Endothelial cell of umbilical vein (primary cell): Measurements from ENCODE around the gene GSX2. TPM values are rescaled to one million over a fixed set of nuclear protein-coding genes. Genes with fewer than 3 reads are reported as not detected.
"Not testable (repeated sequence)": the region's sequence is repeated elsewhere in the genome, so short reads cannot be mapped to it uniquely, and the experiment has no call there.

Experiments used
- BruUV-seq: library from RNA; stranded (reverse); fragments of 400-500 nt; replicated peaks from 2 replicates; lab custom pipeline; 2021; lab: Mats Ljungman, UMichigan
- CTCF ChIA-PET: fragments of 300-600, 350-600 bp; sonication (Branson Sonifier 250); formaldehyde crosslinking; loops from one replicate; lab custom pipeline; 2021; ENCODE audit warnings: antibody characterized with exemption, inconsistent platforms; lab: Charles Lee
- POLR2A ChIA-PET: fragments of 300-600, 350-600 bp; sonication (Branson Sonifier 250); formaldehyde crosslinking; loops from one replicate; lab custom pipeline; 2021; ENCODE audit warnings: antibody characterized with exemption, inconsistent platforms; lab: Charles Lee
- DNase-seq: peaks from one replicate; pipeline ENCODE4 v3.0.0-alpha.2; 2011; ENCODE audit warnings: low read depth, low spot score
- FAIRE-seq: peaks from 2 replicates; lab custom pipeline; 2011; peaks lifted over from hg19 to GRCh38; lab: Jason Lieb, UNC
- H2AFZ ChIP-seq: 2 replicates; pipeline ENCODE4 v1.6.0; 2012; ENCODE audit warnings: low read depth, low read length, control low read depth, inconsistent platforms
- H3K27ac ChIP-seq: 2 replicates; pipeline ENCODE4 v1.5.1; 2011; ENCODE audit warnings: low read depth, mild to moderate bottlenecking, control low read depth, low read length, moderate library complexity; ENCODE audit not compliant: insufficient read depth
- H3K27me3 ChIP-seq, 2 experiments: 2 replicates each; pipeline versions ENCODE4 v1.6.0 to v1.6.1; 2011; ENCODE audit warnings: low read length in 2 of 2, mixed read lengths in 1 of 2; ENCODE audit not compliant: control insufficient read depth in 2 of 2, insufficient read depth in 2 of 2
- H3K36me3 ChIP-seq, 2 experiments: 2 replicates in 1 of 2; 3 replicates in 1 of 2; pipeline ENCODE4 v1.5.1; 2011; ENCODE audit warnings: low read length in 2 of 2, mild to moderate bottlenecking in 1 of 2, moderate library complexity in 1 of 2; ENCODE audit not compliant: control insufficient read depth in 2 of 2, insufficient read depth in 2 of 2; ENCODE audit errors: extremely low read depth in 1 of 2
- H3K4me1 ChIP-seq: 3 replicates; pipeline ENCODE4 v1.5.1; 2011; ENCODE audit warnings: mild to moderate bottlenecking, low read length; ENCODE audit not compliant: control insufficient read depth, insufficient read depth; ENCODE audit errors: extremely low read depth
- H3K4me2 ChIP-seq: 2 replicates; pipeline ENCODE4 v1.6.1; 2011; ENCODE audit warnings: low read length, control low read depth, mixed read lengths; ENCODE audit not compliant: insufficient read depth
- H3K4me3 ChIP-seq, 3 experiments: fragments of 200-600 bp in 1 of 3; sonication (generic), shearing (Covaris generic) in 1 of 3; replicated peaks in 1 of 3; 2 replicates each; pipeline ENCODE4 v1.5.1; 2011 to 2016; ENCODE audit warnings: control low read depth in 3 of 3, low read length in 3 of 3, mild to moderate bottlenecking in 2 of 3, inconsistent platforms in 1 of 3, low read depth in 1 of 3, moderate library complexity in 1 of 3; ENCODE audit not compliant: insufficient read depth in 1 of 3
- H3K79me2 ChIP-seq: 2 replicates; pipeline ENCODE4 v1.6.0; 2012; ENCODE audit warnings: low read length, inconsistent platforms; ENCODE audit not compliant: control insufficient read depth, insufficient read depth
- H3K9ac ChIP-seq: replicated peaks from 2 replicates; pipeline ENCODE3; 2011; ENCODE audit warnings: low read length, control low read depth; ENCODE audit not compliant: insufficient read depth; ENCODE audit errors: extremely low read depth
- H3K9me1 ChIP-seq: replicated peaks from 3 replicates; pipeline ENCODE4 v1.6.0; 2011; ENCODE audit warnings: mild to moderate bottlenecking, low read length; ENCODE audit not compliant: control insufficient read depth, insufficient read depth; ENCODE audit errors: extremely low read depth
- H3K9me3 ChIP-seq: replicated peaks from 2 replicates; pipeline ENCODE4 v1.5.1; 2012; ENCODE audit warnings: low read length, inconsistent platforms; ENCODE audit not compliant: control insufficient read depth, insufficient read depth
- H4K20me1 ChIP-seq: replicated peaks from 2 replicates; pipeline ENCODE3; 2011; ENCODE audit warnings: mild to moderate bottlenecking, low read length; ENCODE audit not compliant: control insufficient read depth, insufficient read depth; ENCODE audit errors: extremely low read depth
- dilution Hi-C: fragments of 300-500 bp; cut with MboI; formaldehyde crosslinking; loops from one replicate; pipeline ENCODE4 v1.15.0; 2019; ENCODE audit warnings: low sequenced_read_pairs; ENCODE audit not compliant: extremely low pct_ligation_motif_present
- intact Hi-C: fragments of 100-400 bp; cut with micrococcal nuclease; formaldehyde crosslinking; loops from one replicate; pipeline ENCODE4 v1.10.0; 2022
- polyA plus RNA-seq, 4 experiments: library from polyadenylated mRNA; depleted of rRNA in 3 of 4; stranded (reverse) in 3 of 4; unstranded in 1 of 4; fragments of >200 nt; gene quantifications; 2 replicates each; pipeline versions ENCODE4 v1.2.1 to v1.2.3, GENCODE V29; 2011 to 2012; ENCODE audit warnings: missing spikeins in 1 of 4
- total RNA-seq: library from RNA; stranded (reverse); gene quantifications from 2 replicates; pipeline ENCODE4 v1.2.3, GENCODE V29; 2021

The GSX2 gene
- total and polyA plus RNA-seq, 2 donors (not counting 3 experiments of a cell fraction or from before 2014, with no cell fraction given) = not detected

DNA sequence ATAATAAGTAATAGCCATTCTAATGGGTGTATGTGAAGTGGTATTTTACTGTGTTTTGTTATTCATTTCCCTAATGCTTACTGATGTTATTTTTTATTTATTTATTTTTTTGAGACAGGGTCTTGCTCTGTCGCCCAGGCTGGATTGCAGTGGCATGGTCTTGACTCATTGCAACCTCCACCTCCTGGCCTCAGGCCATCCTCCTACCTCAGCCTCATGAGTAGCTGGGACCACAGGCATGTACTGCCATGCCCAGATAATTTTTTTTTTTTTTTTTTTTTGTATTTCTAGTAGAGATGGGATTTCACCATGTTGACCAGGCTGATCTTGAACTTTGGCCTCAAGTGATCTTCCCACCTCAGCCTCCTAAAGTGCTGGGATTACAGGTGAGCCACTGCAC, 13.2 kb downstream of the GSX2 start:
- CTCF ChIA-PET, H3K79me2 ChIP-seq, FAIRE-seq: not testable (repeated sequence)

DNA sequence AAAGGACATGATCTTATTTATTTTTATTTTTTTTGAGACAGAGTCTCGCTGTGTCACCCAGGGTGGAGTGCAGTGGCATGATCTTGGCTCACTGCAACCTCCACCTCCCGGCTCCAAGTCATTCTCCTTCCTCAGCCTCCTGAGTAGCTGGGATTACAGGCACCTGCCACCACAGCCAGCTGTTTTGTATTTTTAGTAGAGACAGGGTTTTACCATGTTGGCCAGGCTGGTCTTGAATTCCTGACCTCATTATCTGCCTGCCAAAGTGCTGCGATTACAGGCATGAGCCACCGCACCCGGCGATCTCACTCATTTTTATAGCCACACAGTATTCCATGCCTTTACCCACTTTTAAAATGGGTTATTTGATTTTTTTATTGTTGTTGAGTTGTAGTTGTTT, 16.3 kb downstream of the GSX2 start:
- H3K4me2 ChIP-seq, CTCF ChIA-PET, dilution Hi-C loops, H2AFZ ChIP-seq, H3K9ac ChIP-seq, DNase-seq, POLR2A ChIA-PET, H3K27me3 ChIP-seq, H3K36me3 ChIP-seq, H3K4me3 ChIP-seq, BruUV-seq, H4K20me1 ChIP-seq, H3K4me1 ChIP-seq, H3K9me3 ChIP-seq, H3K9me1 ChIP-seq, H3K27ac ChIP-seq, H3K79me2 ChIP-seq, intact Hi-C loops, FAIRE-seq: not testable (repeated sequence)

More for the DNA sequence above, 13.2 kb downstream of the GSX2 start:
- H2AFZ ChIP-seq, H3K36me3 ChIP-seq, H3K27ac ChIP-seq, H4K20me1 ChIP-seq, DNase-seq, H3K9me1 ChIP-seq, H3K9me3 ChIP-seq, H3K4me2 ChIP-seq, BruUV-seq, dilution Hi-C loops, POLR2A ChIA-PET, intact Hi-C loops, H3K4me1 ChIP-seq, H3K9ac ChIP-seq, H3K4me3 ChIP-seq: not testable (repeated sequence)
- peaks cover 20 to 34% of the 10 kb centered on the region in 2 experiments for H3K27me3 ChIP-seq
